Activated naive CD8-positive, alpha-beta T cell treated with anti-CD3 and anti-CD28 coated beads, Interleukin-2, amount 50 U/mL, for 24 hours (primary cell): ENCODE measurements around the gene KREMEN1.
A peak's percentile ranks its signal among the peaks of the same experiment; 100 is the strongest.

Source experiments
- ATAC-seq: fragments of 150-1000 bp; cut with Tn5 transposase; one replicate; pipeline ENCODE4 v1.10.0; 2021
- DNase-seq: peaks from one replicate; pipeline ENCODE4 v3.0.0; 2021
- H3K27ac Mint-ChIP-seq: one replicate; pipeline ENCODE4 v1.8.0; 2021; ENCODE audit warnings: mild to moderate bottlenecking, mixed read lengths
- H3K27me3 Mint-ChIP-seq: one replicate; pipeline ENCODE4 v1.8.0; 2021; ENCODE audit warnings: mixed read lengths
- H3K36me3 Mint-ChIP-seq: one replicate; pipeline ENCODE4 v1.8.0; 2021; ENCODE audit warnings: low read depth, mixed read lengths
- H3K4me1 Mint-ChIP-seq: one replicate; pipeline ENCODE4 v1.8.0; 2021; ENCODE audit warnings: mixed read lengths
- H3K4me3 Mint-ChIP-seq: one replicate; pipeline ENCODE4 v1.8.0; 2021; ENCODE audit warnings: mild to moderate bottlenecking, moderate library complexity, mixed read lengths
- H3K9me3 Mint-ChIP-seq: one replicate; pipeline ENCODE4 v1.8.0; 2021; ENCODE audit warnings: mixed read lengths

Gene KREMEN1

GRCh38 chr22:29040385-29041275 is 32.2 kb upstream of the KREMEN1 start:
- Mint-ChIP-seq H3K4me3 (no peak overlapping the region), H3K27ac (no peak overlapping the region), H3K9me3 (no peaks in the 10 kb centered on the region), H3K27me3 (peaks cover 3% of the 10 kb centered on the region), H3K4me1 (no peaks in the 10 kb centered on the region), H3K36me3 (no peaks in the 10 kb centered on the region)
- ATAC-seq, result peak; percentile 43
- peak; percentile 57 for DNase-seq

DNA sequence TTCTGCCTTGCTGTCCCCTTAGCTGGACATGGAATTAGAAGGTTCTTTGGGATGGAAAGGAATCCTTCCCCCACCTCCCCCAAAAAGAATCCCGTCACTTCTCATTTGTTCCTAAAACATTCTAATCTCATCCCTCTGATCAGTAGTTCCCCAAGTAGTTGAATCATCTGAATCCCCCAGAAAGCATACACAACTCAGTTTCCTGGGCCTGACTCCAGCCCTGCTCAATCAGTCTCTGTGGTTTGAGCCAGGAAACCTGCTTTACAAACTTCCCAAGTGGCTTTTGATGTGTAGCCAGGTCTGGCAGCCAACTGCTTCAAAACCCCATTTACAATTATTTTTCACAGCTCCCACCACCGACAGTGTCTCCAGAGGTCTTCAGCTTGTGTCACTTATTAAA is 31.4 kb upstream of the KREMEN1 start:
- Mint-ChIP-seq H3K9me3 (no peaks in the 10 kb centered on the region), H3K36me3 (no peaks in the 10 kb centered on the region), H3K27ac (no peak overlapping the region), H3K27me3 (peaks cover 3% of the 10 kb centered on the region), H3K4me1 (no peaks in the 10 kb centered on the region), H3K4me3 (no peak overlapping the region)
- ATAC-seq, result no peak
- DNase-seq, result no peak

GRCh38 chr22:29043906-29044575 is 28.8 kb upstream of the KREMEN1 start:
- H3K9me3 Mint-ChIP-seq, result no peaks in the 10 kb centered on the region
- DNase-seq (no peak), ATAC-seq (no peak)
- no peaks in the 10 kb centered on the region for H3K4me1 Mint-ChIP-seq
- no peak overlapping the region for H3K27ac Mint-ChIP-seq
- no peaks in the 10 kb centered on the region for H3K36me3 Mint-ChIP-seq
- H3K27me3 Mint-ChIP-seq, result peaks cover 3% of the 10 kb centered on the region
- no peak overlapping the region for H3K4me3 Mint-ChIP-seq

DNA sequence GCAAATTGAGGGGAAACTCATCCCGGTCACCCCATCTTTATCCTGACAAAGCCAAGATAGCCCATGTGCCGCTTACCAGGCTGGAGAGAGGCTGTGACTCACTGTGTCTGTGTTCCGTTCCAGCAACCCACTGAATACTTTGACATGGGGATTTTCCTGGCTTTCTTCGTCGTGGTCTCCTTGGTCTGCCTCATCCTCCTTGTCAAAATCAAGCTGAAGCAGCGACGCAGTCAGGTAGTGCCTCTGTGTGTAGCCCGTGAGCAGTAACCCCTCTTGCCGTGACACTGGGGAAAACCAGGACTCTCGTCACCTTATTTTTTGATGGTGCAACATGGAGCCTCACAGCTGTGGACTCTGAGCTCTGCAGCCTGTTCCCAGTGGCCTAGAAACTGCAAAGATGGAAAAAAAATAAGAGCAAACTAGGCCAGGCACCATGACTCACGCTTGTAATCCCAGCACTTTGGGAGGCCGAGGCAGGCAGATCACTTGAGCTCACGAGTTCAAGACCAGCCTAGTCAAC is 28.1 kb upstream of the KREMEN1 start:
- DNase-seq (no peak), ATAC-seq (no peak)
- H3K27ac Mint-ChIP-seq, result no peak overlapping the region
- H3K9me3 Mint-ChIP-seq, result no peaks in the 10 kb centered on the region
- H3K27me3 Mint-ChIP-seq, result peaks cover 3% of the 10 kb centered on the region
- H3K4me1 Mint-ChIP-seq, result no peaks in the 10 kb centered on the region
- H3K36me3 Mint-ChIP-seq, result no peaks in the 10 kb centered on the region
- H3K4me3 Mint-ChIP-seq, result no peak overlapping the region

GRCh38 chr22:29048822-29049654 is 23.8 kb upstream of the KREMEN1 start:
- Mint-ChIP-seq H3K9me3 (no peaks in the 10 kb centered on the region), H3K27me3 (no peaks in the 10 kb centered on the region), H3K36me3 (no peaks in the 10 kb centered on the region), H3K4me3 (no peak overlapping the region), H3K4me1 (no peaks in the 10 kb centered on the region), H3K27ac (no peak overlapping the region)
- DNase-seq (no peak), ATAC-seq (no peak)

- H3K9me3 Mint-ChIP-seq, result no peaks in the 10 kb centered on the region
- no peak overlapping the region for H3K27ac Mint-ChIP-seq
- peaks cover 1% of the 10 kb centered on the region for H3K27me3 Mint-ChIP-seq
- DNase-seq, result no peak
- no peak for ATAC-seq
- H3K4me3 Mint-ChIP-seq, result no peak overlapping the region
- H3K4me1 Mint-ChIP-seq, result no peaks in the 10 kb centered on the region
- no peaks in the 10 kb centered on the region for H3K36me3 Mint-ChIP-seq
Measured at GRCh38 chr22:29049655-29050263, 23.1 kb upstream of the KREMEN1 start.

GRCh38 chr22:29050457-29050856 is 22.4 kb upstream of the KREMEN1 start:
- H3K27me3 Mint-ChIP-seq, result peaks cover 3% of the 10 kb centered on the region
- no peaks in the 10 kb centered on the region for H3K9me3 Mint-ChIP-seq
- ATAC-seq (no peak), DNase-seq (no peak)
- no peaks in the 10 kb centered on the region for H3K36me3 Mint-ChIP-seq
- no peak overlapping the region for H3K4me3 Mint-ChIP-seq
- no peaks in the 10 kb centered on the region for H3K4me1 Mint-ChIP-seq
- H3K27ac Mint-ChIP-seq, result no peak overlapping the region

GRCh38 chr22:29053048-29053702 is 19.7 kb upstream of the KREMEN1 start:
- no peaks in the 10 kb centered on the region for H3K9me3 Mint-ChIP-seq
- no peaks in the 10 kb centered on the region for H3K36me3 Mint-ChIP-seq
- no peak for ATAC-seq
- H3K4me3 Mint-ChIP-seq, result no peak overlapping the region
- H3K27ac Mint-ChIP-seq, result no peak overlapping the region
- no peak for DNase-seq
- H3K27me3 Mint-ChIP-seq, result peaks cover 6% of the 10 kb centered on the region
- H3K4me1 Mint-ChIP-seq, result no peaks in the 10 kb centered on the region

GRCh38 chr22:29054251-29054767 is 18.5 kb upstream of the KREMEN1 start:
- Mint-ChIP-seq H3K9me3 (no peaks in the 10 kb centered on the region), H3K27ac (no peak overlapping the region), H3K27me3 (peaks cover 9% of the 10 kb centered on the region), H3K36me3 (no peaks in the 10 kb centered on the region), H3K4me1 (no peaks in the 10 kb centered on the region), H3K4me3 (no peak overlapping the region)
- ATAC-seq (no peak), DNase-seq (no peak)

DNA sequence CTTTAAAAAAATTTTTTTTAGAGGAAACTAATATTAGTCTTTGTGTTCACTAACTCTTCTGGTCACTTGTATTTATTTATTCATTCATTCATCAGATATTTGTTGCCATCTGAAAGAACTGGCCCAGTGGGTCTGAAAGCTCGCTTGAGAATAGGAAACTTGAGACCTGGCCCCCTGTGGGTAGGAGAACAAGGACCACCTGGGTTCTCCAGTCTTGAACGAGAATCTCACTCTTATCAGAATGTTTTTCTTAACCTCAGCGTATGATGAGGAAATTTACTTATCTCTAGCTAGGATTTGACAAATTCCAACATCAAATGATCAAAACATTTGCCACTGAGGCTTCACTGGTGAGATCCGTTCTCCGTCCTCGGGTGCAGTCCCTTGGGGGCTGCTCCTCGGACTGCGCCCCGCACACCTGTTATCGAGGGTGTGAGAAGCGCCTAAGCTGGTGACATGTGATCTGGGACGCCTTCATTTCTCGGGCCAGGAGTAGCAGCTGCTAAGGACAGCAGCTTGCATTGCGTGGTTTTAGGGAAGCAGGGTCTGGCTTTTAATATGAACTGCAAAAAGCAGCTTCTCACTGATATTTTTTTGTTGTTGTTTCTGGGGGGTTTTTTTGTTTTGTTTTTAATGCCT is 17.5 kb upstream of the KREMEN1 start:
- Mint-ChIP-seq H3K27me3 (peaks cover 17% of the 10 kb centered on the region), H3K27ac (no peak overlapping the region), H3K36me3 (no peaks in the 10 kb centered on the region), H3K9me3 (no peaks in the 10 kb centered on the region), H3K4me1 (no peaks in the 10 kb centered on the region), H3K4me3 (no peak overlapping the region)
- DNase-seq (no peak), ATAC-seq (no peak)

- DNase-seq, result no peak
- ATAC-seq, result no peak
- Mint-ChIP-seq H3K36me3 (no peaks in the 10 kb centered on the region), H3K4me1 (no peaks in the 10 kb centered on the region), H3K4me3 (no peak overlapping the region), H3K27me3 (peaks cover 23% of the 10 kb centered on the region), H3K9me3 (no peaks in the 10 kb centered on the region), H3K27ac (no peak overlapping the region)
Measured at GRCh38 chr22:29056472-29056871, 16.4 kb upstream of the KREMEN1 start.

DNA sequence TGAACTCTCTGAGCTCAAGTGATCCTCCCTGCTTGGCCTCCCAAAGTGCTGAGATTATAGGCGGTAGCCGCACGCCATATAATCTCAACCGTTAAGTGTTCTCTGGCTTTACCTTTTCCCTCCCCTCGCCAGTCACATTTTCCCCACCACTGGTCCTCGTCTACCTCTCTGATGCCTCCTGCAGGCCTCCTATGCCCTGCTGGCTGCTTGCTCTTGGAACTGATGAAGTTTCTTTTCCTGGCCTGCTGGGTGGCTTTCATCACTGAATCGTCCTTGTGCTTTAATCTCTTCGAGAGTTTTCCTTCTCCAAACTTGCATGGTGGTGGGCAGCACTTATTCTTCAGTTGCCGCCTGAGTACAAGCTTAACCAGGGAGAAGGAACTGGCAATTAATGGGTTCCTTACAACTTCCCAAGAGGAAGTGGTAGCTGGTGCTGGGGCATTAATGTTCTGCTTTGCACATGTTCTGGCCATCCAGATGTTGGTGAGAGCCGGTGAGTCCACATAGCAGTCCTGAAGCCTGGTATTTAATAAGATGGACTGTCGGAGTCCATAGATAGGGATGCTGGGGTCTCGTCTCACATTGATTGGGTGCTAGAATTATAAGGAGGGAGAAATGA is 12.5 kb upstream of the KREMEN1 start:
- no peak for ATAC-seq
- H3K27ac Mint-ChIP-seq, result no peak overlapping the region
- H3K27me3 Mint-ChIP-seq, result peaks cover 29% of the 10 kb centered on the region
- H3K4me3 Mint-ChIP-seq, result no peak overlapping the region
- DNase-seq, result no peak
- no peaks in the 10 kb centered on the region for H3K9me3 Mint-ChIP-seq
- H3K4me1 Mint-ChIP-seq, result no peaks in the 10 kb centered on the region
- H3K36me3 Mint-ChIP-seq, result no peaks in the 10 kb centered on the region

GRCh38 chr22:29060931-29061330 is 11.9 kb upstream of the KREMEN1 start:
- Mint-ChIP-seq H3K36me3 (no peaks in the 10 kb centered on the region), H3K9me3 (no peaks in the 10 kb centered on the region), H3K27me3 (peaks cover 32% of the 10 kb centered on the region), H3K27ac (no peak overlapping the region), H3K4me1 (peaks cover 2% of the 10 kb centered on the region), H3K4me3 (no peak overlapping the region)
- no peak for ATAC-seq
- no peak for DNase-seq
